Smooth muscle cell (in vitro differentiated cells): ENCODE measurements around the gene TPSD1. TPM values are rescaled to one million over a fixed set of nuclear protein-coding genes. Genes with fewer than 3 reads are reported as not detected.
"Not testable (repeated sequence)": the region's sequence is repeated elsewhere in the genome, so short reads cannot be mapped to it uniquely, and the experiment has no call there.

ENCODE experiments used
- DNase-seq: peaks from one replicate; lab custom pipeline; 2025; ENCODE audit not compliant: unreplicated experiment; lab: John Stamatoyannopoulos, UW
- H2AFZ ChIP-seq: fragments of 200-600 bp; sonication (generic); 2 replicates; pipeline ENCODE4 v1.6.0; 2016; ENCODE audit warnings: antibody characterized with exemption, low read depth, mild to moderate bottlenecking
- H3F3A ChIP-seq: fragments of 200-600 bp; sonication (generic); 2 replicates; pipeline ENCODE4 v1.6.0; 2017; ENCODE audit warnings: antibody characterized with exemption, low read depth
- H3K27ac ChIP-seq: fragments of 200-600 bp; sonication (generic); 2 replicates; pipeline ENCODE4 v1.5.1; 2016; ENCODE audit warnings: low read depth, mild to moderate bottlenecking
- H3K27me3 ChIP-seq: fragments of 200-600 bp; sonication (generic); 2 replicates; pipeline ENCODE4 v1.6.1; 2016; ENCODE audit warnings: low read depth, mild to moderate bottlenecking
- H3K36me3 ChIP-seq: fragments of 200-600 bp; sonication (generic); 2 replicates; pipeline ENCODE4 v1.5.1; 2016; ENCODE audit warnings: low read depth
- H3K4me1 ChIP-seq: fragments of 200-600 bp; sonication (generic); 2 replicates; pipeline ENCODE4 v1.5.1; 2016; ENCODE audit warnings: low read depth
- H3K4me2 ChIP-seq: fragments of 200-600 bp; sonication (generic); 2 replicates; pipeline ENCODE4 v1.6.0; 2016; ENCODE audit warnings: mild to moderate bottlenecking
- H3K4me3 ChIP-seq: fragments of 200-600 bp; sonication (generic); 2 replicates; pipeline ENCODE4 v1.5.1; 2016; ENCODE audit warnings: mild to moderate bottlenecking
- H3K79me2 ChIP-seq: fragments of 200-600 bp; sonication (generic); 2 replicates; pipeline ENCODE4 v1.6.0; 2016; ENCODE audit warnings: low read depth, mild to moderate bottlenecking
- H3K9ac ChIP-seq: fragments of 200-600 bp; sonication (generic); 2 replicates; pipeline ENCODE4 v1.6.0; 2016; ENCODE audit warnings: low read depth
- H3K9me3 ChIP-seq: fragments of 200-600 bp; sonication (generic); replicated peaks from 2 replicates; pipeline ENCODE4 v1.5.1; 2016; ENCODE audit warnings: low read depth
- H4K20me1 ChIP-seq: fragments of 200-600 bp; sonication (generic); 2 replicates; pipeline ENCODE4 v1.6.0; 2016; ENCODE audit warnings: low read depth
- WGBS: methylation state at CpG from one replicate; pipeline ENCODE4 v1.1.7; 2016; ENCODE audit warnings: low lambda C conversion rate; 5-methylcytosine and 5-hydroxymethylcytosine counted together
- polyA plus RNA-seq: library from polyadenylated mRNA; unstranded; fragments of >200 nt; fragmentation: Nextera tagmentation; extraction: Ambion mirVana; gene quantifications from 2 replicates; pipeline ENCODE4 v1.2.1, GENCODE V29; 2016
- total RNA-seq: library from RNA; depleted of rRNA; stranded (reverse); fragments of >200 nt; gene quantifications from 2 replicates; pipeline ENCODE4 v1.2.3, GENCODE V29; 2014
- TF ChIP-seq, protein P1 (sequence below): fragments of 200-600 bp; sonication (generic); IDR thresholded peaks from 2 replicates; pipeline ENCODE4 v1.5.1; 2017; ENCODE audit warnings: borderline replicate concordance, mild to moderate bottlenecking, antibody characterized with exemption; ENCODE audit not compliant: insufficient read depth, poor library complexity, severe bottlenecking

Gene TPSD1
- total and polyA plus RNA-seq, 2 experiments from 2014 or later = not detected

DNA sequence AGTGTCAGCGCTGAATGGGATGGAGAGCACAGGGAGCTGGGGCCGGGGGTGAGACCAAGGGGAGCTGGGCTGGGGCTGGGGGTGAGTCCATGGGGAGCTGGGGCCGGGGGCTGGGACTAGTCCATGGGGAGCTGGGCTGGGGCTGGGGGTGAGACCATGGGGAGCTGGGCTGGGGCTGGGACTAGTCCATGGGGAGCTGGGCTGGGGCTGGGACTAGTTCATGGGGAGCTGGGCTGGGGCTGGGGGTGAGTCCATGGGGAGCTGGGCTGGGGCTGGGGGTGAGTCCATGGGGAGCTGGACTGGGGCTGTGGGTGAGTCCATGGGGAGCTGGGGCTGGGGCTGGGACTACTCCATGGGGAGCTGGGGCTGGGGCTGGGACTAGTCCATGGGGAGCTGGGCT, 1.0 kb upstream of the TPSD1 start:
- H4K20me1 ChIP-seq, H3K9me3 ChIP-seq, H3K36me3 ChIP-seq, H3K27ac ChIP-seq, DNase-seq, H3K4me2 ChIP-seq, H3K79me2 ChIP-seq, H3K9ac ChIP-seq, H3F3A ChIP-seq, H3K4me3 ChIP-seq, H3K4me1 ChIP-seq, H2AFZ ChIP-seq, H3K27me3 ChIP-seq: not testable (repeated sequence)
- no CpG with 5 or more reads among the region's 3 CpGs for WGBS

DNA sequence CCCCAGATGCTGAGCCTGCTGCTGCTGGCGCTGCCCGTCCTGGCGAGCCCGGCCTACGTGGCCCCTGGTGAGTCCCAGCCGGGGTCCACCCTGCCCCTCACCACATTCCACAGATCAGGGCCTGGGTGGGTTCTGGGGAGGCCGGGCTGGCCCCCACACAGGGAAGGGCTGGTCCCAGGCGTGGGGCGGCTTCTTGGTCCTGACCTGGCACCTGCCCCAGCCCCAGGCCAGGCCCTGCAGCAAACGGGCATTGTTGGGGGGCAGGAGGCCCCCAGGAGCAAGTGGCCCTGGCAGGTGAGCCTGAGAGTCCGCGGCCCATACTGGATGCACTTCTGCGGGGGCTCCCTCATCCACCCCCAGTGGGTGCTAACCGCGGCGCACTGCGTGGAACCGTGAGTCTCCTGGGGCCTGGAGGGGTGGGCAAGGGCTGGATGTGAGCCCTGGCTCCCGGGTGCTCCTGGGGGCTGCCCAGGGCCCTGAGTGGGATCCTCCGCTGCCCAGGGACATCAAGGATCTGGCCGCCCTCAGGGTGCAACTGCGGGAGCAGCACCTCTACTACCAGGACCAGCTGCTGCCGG, 516 bp downstream of the TPSD1 start:
- H3K9ac ChIP-seq, H3F3A ChIP-seq, DNase-seq, H2AFZ ChIP-seq, H4K20me1 ChIP-seq, H3K36me3 ChIP-seq, H3K4me1 ChIP-seq, H3K27ac ChIP-seq, H3K4me2 ChIP-seq, H3K9me3 ChIP-seq, H3K79me2 ChIP-seq, H3K4me3 ChIP-seq: not testable (repeated sequence)
- peaks cover 11% of the 10 kb centered on the region for H3K27me3 ChIP-seq
- WGBS = 88% methylated on average over 18 of the region's 23 CpGs

DNA sequence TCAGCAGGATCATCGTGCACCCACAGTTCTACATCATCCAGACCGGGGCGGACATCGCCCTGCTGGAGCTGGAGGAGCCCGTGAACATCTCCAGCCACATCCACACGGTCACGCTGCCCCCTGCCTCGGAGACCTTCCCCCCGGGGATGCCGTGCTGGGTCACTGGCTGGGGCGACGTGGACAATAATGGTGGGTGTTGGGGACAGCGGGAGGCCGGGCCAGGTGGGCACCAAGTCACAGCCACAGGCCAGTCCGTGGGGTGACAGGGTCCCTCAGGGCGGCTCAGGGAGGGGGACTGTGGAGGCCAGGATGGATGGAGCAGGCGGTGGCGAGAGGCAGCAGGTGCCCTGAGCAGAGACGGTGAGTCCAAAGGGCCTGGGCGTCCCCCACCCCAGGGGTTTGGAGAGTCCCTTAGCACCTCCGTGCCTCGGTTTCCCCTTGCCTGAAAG, 1.0 kb downstream of the TPSD1 start:
- H2AFZ ChIP-seq = no peak overlapping the region
- no peaks in the 10 kb centered on the region for H3K4me1 ChIP-seq
- H3K27ac ChIP-seq = no peak overlapping the region
- no peaks in the 10 kb centered on the region for H4K20me1 ChIP-seq
- H3K9me3 ChIP-seq = no peaks in the 10 kb centered on the region
- no peaks in the 10 kb centered on the region for H3F3A ChIP-seq
- no peak overlapping the region for H3K4me2 ChIP-seq
- 89% methylated on average over 22 of the region's 22 CpGs for WGBS
- no peaks in the 10 kb centered on the region for H3K79me2 ChIP-seq
- no peaks in the 10 kb centered on the region for H3K36me3 ChIP-seq
- H3K9ac ChIP-seq = no peak overlapping the region
- DNase-seq = no peak
- H3K4me3 ChIP-seq = no peak overlapping the region
- TF ChIP-seq, protein P1, sequence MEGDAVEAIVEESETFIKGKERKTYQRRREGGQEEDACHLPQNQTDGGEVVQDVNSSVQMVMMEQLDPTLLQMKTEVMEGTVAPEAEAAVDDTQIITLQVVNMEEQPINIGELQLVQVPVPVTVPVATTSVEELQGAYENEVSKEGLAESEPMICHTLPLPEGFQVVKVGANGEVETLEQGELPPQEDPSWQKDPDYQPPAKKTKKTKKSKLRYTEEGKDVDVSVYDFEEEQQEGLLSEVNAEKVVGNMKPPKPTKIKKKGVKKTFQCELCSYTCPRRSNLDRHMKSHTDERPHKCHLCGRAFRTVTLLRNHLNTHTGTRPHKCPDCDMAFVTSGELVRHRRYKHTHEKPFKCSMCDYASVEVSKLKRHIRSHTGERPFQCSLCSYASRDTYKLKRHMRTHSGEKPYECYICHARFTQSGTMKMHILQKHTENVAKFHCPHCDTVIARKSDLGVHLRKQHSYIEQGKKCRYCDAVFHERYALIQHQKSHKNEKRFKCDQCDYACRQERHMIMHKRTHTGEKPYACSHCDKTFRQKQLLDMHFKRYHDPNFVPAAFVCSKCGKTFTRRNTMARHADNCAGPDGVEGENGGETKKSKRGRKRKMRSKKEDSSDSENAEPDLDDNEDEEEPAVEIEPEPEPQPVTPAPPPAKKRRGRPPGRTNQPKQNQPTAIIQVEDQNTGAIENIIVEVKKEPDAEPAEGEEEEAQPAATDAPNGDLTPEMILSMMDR = no peak
- H3K27me3 ChIP-seq = peaks cover 11% of the 10 kb centered on the region

DNA sequence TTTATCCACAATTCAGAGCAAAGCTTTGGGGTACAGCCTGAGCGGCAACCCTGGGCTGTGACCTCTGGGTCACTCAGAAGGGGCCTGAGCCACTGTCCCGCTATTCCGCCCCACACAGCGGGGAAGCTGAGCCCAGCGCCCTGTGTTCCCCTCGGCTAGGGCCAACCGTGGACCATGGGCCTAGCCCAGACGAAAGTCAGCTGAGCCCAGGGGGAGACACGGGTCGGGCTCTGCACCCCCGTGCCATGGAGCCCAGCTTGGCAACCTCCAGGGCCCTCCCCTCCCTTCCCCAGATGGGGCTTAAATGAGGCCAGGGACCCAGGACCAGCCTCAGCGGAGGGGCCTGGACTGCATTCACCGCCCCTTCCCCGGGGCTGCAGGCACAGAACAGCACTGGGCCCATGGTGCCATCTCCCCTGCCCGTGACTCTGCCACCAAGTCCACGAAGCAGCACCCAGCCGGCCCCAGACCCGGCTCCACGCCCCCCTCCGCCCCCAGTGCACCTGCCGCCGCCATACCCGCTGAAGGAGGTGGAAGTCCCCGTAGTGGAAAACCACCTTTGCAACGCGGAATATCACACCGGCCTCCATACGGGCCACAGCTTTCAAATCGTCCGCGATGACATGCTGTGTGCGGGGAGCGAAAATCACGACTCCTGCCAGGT, 1.8 kb downstream of the TPSD1 start:
- WGBS = 89% methylated on average over 26 of the region's 34 CpGs
- H3K4me1 ChIP-seq = no peaks in the 10 kb centered on the region
- H3K79me2 ChIP-seq = no peaks in the 10 kb centered on the region
- H4K20me1 ChIP-seq = no peaks in the 10 kb centered on the region
- no peak overlapping the region for H2AFZ ChIP-seq
- DNase-seq = no peak
- no peaks in the 10 kb centered on the region for H3F3A ChIP-seq
- H3K27me3 ChIP-seq = peaks cover 11% of the 10 kb centered on the region
- no peak overlapping the region for H3K4me2 ChIP-seq
- H3K9ac ChIP-seq = no peak overlapping the region
- no peaks in the 10 kb centered on the region for H3K36me3 ChIP-seq
- TF ChIP-seq, protein P1 = no peak
- no peak overlapping the region for H3K27ac ChIP-seq
- H3K9me3 ChIP-seq = no peaks in the 10 kb centered on the region
- H3K4me3 ChIP-seq = no peak overlapping the region
